CD4-positive, alpha-beta T cell treated with Interleukin-1 beta for 1 hour (primary cell): ENCODE data around the gene RELA.
A peak's percentile ranks its signal among the peaks of the same experiment; 100 is the strongest.

Source experiments
- DNase-seq, 2 donors: peaks; one replicate each; pipeline ENCODE4 v3.0.0-alpha.2; 2020 to 2022

RELA gene

GRCh38 chr11:65611028-65611757, 51.5 kb downstream of the RELA start:
- DNase-seq, result peak in 1 of 2 donors; percentile 62

GRCh38 chr11:65610404-65610803, 52.3 kb downstream of the RELA start:
- DNase-seq, result no peak

- DNase-seq, result no peak
Observed at GRCh38 chr11:65609665-65610064, 53.1 kb downstream of the RELA start.

GRCh38 chr11:65609229-65609628, 53.5 kb downstream of the RELA start:
- no peak for DNase-seq

GRCh38 chr11:65607614-65608426, 54.9 kb downstream of the RELA start:
- no peak for DNase-seq

- no peak for DNase-seq
Observed at GRCh38 chr11:65606876-65607613, 55.7 kb downstream of the RELA start.

- no peak for DNase-seq
Observed at GRCh38 chr11:65604258-65604657, 58.5 kb downstream of the RELA start.
